ENCODE data around the gene CDC20.

DNA sequence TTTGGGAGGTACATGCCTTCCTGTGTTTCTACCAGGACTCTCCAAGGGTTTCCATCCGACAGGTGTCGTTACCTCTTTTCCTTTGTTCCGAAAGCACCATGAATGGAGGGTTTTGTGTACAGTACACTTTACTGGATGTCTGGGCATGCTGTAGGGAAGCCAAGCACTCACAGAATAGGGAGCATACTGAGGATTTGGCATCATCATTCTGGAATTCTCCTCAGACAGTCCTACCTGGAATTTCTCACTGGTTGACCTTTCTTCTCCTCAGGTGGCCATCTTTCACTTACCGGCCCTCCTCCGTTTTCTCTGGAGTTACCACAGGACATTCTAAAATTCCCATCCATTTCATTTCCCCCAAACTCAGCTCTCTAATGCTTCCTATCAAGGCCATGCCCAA, 27.1 kb upstream of the CDC20 start:
- TF ChIP-seq HDGF (IDR thresholded peaks at IDR 0.05; ENCODE audit: borderline replicate concordance) (no peak), BHLHE40 (IDR thresholded peaks at IDR 0.05; ENCODE audit: borderline replicate concordance) (no peak), SP1 (IDR thresholded peaks at IDR 0.05) (no peak), ZNF384 (IDR thresholded peaks at IDR 0.05) (no peak), L3MBTL2 (conservative IDR thresholded peaks at IDR 0.05) (no peak)
- TF ChIP-seq, protein P1, sequence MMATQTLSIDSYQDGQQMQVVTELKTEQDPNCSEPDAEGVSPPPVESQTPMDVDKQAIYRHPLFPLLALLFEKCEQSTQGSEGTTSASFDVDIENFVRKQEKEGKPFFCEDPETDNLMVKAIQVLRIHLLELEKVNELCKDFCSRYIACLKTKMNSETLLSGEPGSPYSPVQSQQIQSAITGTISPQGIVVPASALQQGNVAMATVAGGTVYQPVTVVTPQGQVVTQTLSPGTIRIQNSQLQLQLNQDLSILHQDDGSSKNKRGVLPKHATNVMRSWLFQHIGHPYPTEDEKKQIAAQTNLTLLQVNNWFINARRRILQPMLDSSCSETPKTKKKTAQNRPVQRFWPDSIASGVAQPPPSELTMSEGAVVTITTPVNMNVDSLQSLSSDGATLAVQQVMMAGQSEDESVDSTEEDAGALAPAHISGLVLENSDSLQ (IDR thresholded peaks at IDR 0.05), result no peak
